Non-pigmented ciliary epithelial cell (primary cell): ENCODE data around the gene CAMK1D.
"Not testable (repeated sequence)": the region's sequence is repeated elsewhere in the genome, so short reads cannot be mapped to it uniquely, and the experiment has no call there.

Source experiments
- DNase-seq: peaks from one replicate; pipeline ENCODE4 v3.0.0-alpha.2; 2010; ENCODE audit warnings: low read depth

Gene CAMK1D

DNA sequence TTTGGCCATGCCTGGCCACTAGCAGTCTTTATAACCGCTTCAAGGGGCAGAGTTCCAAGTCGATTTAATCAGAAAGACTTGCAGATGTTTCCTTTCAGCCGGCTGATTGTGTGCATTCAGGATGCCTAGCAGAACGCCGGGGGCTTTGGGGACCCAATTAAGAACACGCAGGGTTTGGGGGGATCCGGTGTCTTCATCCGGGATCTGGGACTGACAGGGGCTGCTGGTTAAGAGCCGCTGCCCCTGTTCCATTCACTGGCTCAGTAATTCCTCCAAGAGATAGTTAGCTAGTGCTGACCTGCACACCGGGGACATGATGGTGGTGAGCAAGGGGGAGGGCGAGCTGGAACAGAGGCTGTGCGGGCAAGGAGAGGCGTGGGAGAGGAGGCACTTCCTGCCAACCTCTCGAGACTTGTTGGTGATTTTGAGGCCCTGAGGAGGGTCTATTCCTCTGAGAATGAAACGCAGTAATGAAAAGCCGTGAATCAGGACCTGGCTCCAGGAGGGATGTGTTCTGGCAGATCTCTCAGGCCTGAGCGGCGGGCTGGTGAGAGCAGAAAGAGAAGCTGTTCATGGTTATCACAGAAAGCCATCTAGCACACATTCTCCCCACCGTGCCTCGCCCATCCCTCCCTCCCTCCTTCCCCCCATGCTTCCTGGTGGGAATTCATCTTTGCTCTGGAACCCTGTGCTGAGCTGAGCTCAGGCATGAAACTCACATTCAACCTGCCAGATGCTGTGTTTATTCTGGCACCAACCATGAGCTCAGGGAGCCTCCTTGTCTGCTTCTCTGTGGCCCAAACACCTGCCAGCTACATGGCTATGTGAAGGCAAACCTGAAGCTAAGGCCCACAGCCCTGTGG is 500.2 kb downstream of the CAMK1D start:
- DNase-seq = no peak

DNA sequence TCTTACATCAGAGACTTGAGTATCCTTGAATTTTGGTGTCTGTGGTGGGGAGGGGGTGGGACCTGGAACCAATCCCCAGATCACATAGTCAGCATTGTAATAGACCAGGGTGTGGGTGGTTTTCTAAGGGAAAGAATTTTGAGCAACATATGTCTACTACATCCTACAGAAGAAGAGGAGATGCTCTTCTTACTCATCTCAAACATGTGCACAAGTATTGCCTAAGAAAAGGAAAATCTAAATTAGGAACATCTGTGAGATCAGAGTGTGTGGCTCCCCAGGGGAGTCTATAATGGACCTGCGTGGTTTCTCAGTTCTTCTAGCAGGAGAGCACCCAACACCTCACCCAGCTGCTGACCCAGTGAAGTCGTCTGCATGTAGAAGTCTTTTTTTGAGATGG is 503.3 kb downstream of the CAMK1D start:
- DNase-seq = no peak

DNA sequence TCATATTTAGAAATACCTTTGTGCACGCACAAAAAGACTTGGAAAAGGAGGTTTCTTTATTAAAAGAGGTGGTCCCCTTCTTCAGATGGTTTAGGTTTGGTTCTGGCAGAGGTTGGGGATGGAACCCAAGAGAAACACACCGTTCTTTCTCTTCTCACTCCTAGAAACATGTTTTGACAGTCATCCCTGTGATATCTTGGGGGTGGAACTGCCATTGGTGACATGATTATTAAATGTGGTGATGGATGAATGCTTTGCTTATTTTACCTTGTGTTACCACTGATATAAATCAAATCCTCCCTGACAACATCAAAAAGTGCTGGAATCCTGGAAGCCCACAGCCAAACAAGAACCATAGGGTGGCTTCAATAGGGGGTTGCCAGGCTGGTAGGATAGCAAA is 505.6 kb downstream of the CAMK1D start:
- no peak for DNase-seq

DNA sequence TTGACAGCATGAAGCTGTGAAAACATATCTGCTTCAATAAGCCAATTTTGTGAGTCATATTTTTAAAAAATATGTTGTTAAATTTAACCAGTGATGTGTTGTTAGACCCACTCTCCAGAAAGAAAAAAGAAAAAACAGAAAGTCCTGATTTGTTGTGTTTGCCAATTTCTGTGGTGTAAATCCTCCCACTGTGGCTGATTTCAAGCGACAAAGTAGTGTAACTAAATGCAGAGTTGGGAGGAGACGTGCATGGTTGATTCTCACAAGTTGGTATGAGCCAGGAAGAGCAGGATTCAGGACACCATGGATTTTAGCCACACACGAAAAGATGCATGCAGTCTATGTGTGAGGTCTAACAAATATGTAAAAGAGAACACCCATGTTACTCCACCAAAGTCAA is 513.1 kb downstream of the CAMK1D start:
- no peak for DNase-seq

DNA sequence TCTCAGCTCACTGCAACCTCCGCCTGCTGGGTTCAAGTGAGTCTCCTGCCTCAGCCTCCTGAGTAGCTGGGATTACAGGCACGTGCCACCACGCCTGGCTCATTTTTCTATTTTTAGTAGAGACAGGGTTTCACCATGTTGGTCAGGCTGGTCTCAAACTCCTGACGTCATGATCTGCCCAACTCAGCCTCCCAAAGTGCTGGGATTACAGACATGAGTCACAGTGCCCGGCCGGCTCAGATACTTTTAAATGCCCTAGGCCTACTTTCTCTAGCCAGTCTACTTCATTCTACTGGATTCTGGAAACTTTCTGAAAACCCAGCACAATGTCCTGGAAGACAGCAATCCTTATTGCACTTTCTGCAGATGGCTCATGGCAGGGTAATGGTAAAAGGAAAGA is 516.2 kb downstream of the CAMK1D start:
- DNase-seq = not testable (repeated sequence)

DNA sequence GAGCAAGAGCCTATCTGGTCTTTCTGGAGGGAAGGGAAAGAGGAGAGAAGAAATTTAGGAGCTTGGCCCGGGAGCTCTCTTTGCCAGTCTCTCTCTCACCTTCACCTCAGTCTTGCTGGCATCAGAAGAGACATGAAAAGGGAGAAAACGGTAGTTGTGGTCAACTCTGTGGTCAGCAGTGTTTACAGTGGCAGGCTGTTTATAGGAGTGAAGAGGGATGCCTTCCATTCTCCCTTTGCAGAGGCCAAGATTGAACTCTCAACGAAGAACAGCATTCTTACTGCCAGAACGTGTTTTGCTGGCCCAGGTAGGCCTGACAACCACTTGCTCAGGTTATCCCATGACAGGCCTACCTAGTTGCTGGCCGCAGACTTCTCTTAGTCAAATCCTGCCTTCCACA is 518.9 kb downstream of the CAMK1D start:
- no peak for DNase-seq

DNA sequence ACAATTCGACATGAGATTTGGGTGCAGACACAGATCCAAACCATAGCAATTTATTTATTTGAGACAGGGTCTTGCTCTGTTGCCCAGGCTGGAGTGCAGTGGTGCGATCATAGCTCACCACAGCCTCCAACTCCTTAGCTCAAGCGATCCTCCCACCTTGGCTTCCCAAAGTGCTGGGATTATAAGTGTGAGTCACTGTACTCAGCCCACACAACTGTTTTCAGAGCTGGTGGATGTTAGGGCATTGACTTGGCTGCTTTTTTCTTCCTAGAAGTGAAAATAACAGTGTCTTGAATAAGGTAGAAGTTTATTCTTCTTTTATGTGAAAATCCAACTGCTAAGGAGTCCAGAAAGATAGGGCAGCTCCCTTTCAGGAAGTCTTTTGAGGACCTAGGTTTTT is 520.1 kb downstream of the CAMK1D start:
- no peak for DNase-seq

DNA sequence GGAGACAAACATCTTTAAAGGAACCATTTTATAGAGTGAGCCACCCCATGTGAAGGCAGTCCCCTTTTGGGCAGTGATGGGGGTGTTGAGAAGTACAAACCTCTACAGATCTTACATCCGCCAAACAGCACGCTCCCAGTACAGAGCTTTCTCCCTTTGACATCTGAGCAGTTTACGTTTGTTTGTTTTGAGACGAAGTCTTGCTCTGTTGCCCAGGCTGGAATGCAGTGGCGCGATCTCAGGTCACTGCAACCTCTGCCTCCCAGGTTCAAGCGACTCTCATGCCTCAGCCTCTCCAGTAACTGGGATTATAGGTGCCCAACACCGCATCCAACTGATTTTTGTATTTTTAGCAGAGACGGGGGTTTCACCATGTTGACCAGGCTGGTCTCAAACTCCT is 523.2 kb downstream of the CAMK1D start:
- no peak for DNase-seq

DNA sequence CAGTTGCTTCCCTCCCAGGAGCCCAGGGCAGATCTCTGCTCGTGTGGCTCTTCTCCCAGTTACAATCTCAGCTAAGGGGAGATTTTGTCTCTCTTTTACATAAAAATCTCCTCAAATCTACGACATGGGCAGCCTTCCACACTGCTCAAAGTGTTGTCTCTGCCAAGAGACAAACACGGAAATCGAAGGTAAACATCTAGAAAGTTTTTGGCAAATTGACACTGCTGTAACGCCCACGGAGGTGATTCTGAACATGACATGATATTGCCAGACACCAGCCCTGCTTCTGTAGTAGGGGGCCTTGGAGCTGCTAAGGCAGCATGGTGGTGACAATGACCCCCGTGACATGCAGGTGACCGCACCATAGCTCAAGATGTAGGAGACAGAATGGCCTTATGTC is 523.8 kb downstream of the CAMK1D start:
- DNase-seq = no peak

DNA sequence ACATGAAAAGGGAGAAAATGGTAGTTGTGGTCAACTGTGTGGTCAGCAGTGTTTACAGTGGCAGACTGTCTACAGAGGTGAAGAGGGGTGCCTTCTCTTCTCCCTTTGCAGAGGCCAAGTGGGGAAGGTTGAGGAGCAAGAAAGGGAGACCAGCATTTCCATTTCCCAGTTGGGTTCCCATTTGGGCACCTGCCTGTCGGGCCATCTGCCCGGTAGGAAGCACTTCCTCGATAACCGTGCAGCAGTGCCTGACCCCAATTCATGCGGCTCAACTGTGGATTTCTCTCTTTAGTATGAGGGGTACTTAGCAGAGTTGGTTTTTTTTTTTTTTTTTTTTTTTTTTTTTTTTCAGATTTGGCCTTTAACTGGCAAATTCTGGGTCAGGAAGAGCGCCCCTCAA is 525.2 kb downstream of the CAMK1D start:
- no peak for DNase-seq

DNA sequence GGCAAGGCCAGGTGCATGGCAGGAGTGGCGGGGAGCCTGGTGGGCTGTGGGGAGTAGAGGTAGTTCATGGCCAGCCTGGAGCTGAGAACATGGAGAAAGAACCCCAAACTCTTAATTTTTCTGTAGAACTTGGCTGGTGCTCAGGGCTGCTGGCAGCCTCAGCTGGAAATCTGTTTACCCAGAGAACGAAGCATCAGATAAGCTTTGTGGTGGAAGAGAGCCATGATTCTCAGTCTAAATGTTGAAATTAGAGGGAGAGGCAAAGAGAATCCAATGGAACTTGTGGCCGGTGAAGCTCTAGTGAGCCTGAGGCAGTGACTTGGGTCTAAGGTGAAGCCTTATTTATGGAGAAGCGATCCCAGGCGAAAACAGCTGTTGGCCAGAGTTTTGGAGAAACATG is 525.8 kb downstream of the CAMK1D start:
- DNase-seq = no peak

DNA sequence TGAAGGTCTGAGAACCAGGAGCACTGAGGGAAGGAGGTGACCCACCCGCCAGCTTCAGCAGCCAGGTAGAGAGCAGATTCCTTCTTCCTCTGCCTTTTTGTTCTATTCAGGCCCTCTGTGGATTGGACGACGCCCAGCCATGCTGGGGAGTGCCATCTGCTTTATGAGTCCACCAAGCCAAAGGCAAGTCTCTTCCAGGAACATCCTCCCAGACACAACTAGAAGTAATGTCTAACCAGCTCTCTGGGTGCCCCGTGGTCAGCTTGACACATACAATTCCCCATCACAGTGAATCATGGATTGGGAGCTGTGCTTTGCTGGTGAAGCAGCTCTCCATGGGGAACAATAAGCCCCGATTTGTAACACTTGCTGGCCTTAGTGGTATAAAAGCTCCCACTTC is 526.9 kb downstream of the CAMK1D start:
- DNase-seq = no peak

DNA sequence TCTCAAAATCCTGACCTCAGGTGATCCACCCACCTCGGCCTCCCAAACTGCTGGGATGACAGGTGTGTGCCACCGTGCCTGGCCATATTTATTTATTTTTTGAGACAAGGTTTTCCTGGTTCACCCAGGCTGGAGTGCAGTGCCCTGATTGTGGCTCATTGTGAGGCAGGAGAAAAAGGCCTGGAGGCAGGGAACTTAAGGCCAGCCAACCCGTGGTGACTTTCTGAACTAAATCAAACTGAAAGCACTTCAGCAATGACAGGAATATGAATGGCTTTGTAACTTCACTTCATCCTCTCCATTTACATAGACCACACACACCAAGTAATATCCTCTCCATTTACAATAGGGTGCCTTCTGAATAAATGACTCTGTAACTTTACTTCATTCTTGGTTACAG is 527.8 kb downstream of the CAMK1D start:
- DNase-seq = no peak

DNA sequence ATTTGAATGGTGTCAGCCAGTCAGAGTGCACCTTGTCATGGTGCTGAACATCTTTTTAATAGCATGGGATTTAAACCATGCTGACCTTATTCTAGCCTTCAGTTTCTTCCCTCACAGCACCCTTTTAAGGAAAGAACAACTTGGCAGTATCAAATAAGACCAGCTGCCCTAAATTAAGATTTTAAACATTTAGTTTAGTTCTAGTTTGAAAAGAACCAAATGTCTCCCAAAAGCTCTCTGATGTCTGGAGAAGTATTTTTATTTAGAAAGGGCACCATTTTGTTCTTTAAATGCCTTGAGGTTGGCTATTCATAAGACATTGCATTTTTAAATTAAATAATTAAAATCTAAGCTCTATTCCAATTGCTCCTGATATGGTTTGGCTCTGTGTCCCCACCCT is 531.1 kb downstream of the CAMK1D start:
- DNase-seq = no peak

DNA sequence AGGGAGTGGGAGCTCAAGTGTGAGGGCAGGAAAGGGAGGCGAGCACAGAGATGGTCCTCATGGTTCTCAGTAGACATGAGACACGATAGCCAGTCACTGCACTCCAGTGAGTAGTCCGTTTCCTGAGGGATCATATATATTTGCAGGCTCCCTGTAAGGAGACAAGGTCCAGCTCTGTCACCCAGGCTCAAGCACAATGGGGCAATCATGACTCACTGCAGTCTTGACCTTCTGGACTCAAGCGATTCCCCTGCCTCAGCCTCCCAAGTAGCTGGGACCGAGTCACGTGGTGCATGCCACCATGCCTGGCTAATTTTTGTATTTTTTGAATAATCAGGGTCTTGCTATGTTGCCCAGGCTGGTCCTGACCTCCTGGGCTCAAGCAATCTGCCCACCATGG is 535.5 kb downstream of the CAMK1D start:
- no peak for DNase-seq
